Activated T-cell treated with anti-CD3 and anti-CD28 coated beads, Interleukin-2, amount 50 U/mL, for 72 hours (primary cell): Measurements from ENCODE around the gene KIF1B. TPM values are rescaled to one million over a fixed set of nuclear protein-coding genes. Genes with fewer than 3 reads are reported as not detected.
"Not testable (repeated sequence)": the region's sequence is repeated elsewhere in the genome, so short reads cannot be mapped to it uniquely, and the experiment has no call there.

Source experiments
- ATAC-seq, 2 donors: fragments of 150-1000 bp; cut with Tn5 transposase; replicated peaks in 1 of 2; 2 replicates each; pipeline ENCODE4 v1.10.0; 2021; ENCODE audit warnings: moderate library complexity in 2 of 2, mild to moderate bottlenecking in 1 of 2
- DNase-seq, 2 donors: peaks; one replicate each; pipeline ENCODE4 v3.0.0; 2021 to 2022; ENCODE audit warnings: mixed read lengths in 1 of 2
- H3K27ac Mint-ChIP-seq: one replicate; pipeline ENCODE4 v1.8.0; 2022; ENCODE audit warnings: mild to moderate bottlenecking, moderate library complexity, mixed read lengths
- H3K27me3 Mint-ChIP-seq: one replicate; pipeline ENCODE4 v1.8.0; 2022; ENCODE audit warnings: low read depth, mixed read lengths
- H3K36me3 Mint-ChIP-seq, 2 donors: one replicate each; pipeline ENCODE4 v1.8.0; 2022; ENCODE audit warnings: mixed read lengths in 2 of 2, mild to moderate bottlenecking in 1 of 2; ENCODE audit not compliant: insufficient read depth in 2 of 2
- H3K4me1 Mint-ChIP-seq: one replicate; pipeline ENCODE4 v1.8.0; 2022; ENCODE audit warnings: low read depth, mixed read lengths
- H3K4me3 Mint-ChIP-seq, 2 donors: one replicate each; pipeline ENCODE4 v1.8.0; 2022; ENCODE audit warnings: mild to moderate bottlenecking in 2 of 2, mixed read lengths in 2 of 2, moderate library complexity in 2 of 2
- H3K9me3 Mint-ChIP-seq, 2 donors: one replicate each; pipeline ENCODE4 v1.8.0; 2022; ENCODE audit warnings: mixed read lengths in 2 of 2
- total RNA-seq, 2 donors: library from RNA; stranded (reverse); gene quantifications; one replicate each; pipeline ENCODE4 v1.2.3, GENCODE V29; 2022

KIF1B gene
- total RNA-seq, 2 donors from 2014 or later = 12.5 to 16.6 TPM

GRCh38 chr1:10229903-10230302, 19.5 kb downstream of the KIF1B start:
- Mint-ChIP-seq H3K4me1 (peaks cover 5% of the 10 kb centered on the region), H3K9me3 (no peaks in the 10 kb centered on the region), H3K27me3 (no peaks in the 10 kb centered on the region), H3K4me3 (no peak overlapping the region), H3K27ac (peak overlapping the region; percentile 68), H3K36me3 (no peaks in the 10 kb centered on the region)
- DNase-seq (no peak), ATAC-seq (no peak)

- H3K4me3 Mint-ChIP-seq = no peak overlapping the region
- no peaks in the 10 kb centered on the region for H3K27me3 Mint-ChIP-seq
- H3K4me1 Mint-ChIP-seq = peaks cover 12% of the 10 kb centered on the region
- H3K27ac Mint-ChIP-seq = no peak overlapping the region
- DNase-seq (no peak), ATAC-seq (no peak)
- H3K36me3 Mint-ChIP-seq = no peaks in the 10 kb centered on the region
- no peaks in the 10 kb centered on the region for H3K9me3 Mint-ChIP-seq
Measured at GRCh38 chr1:10232163-10232562, 21.8 kb downstream of the KIF1B start.

- DNase-seq (no peak), ATAC-seq (peak in 1 of 2 donors; percentile 36)
- Mint-ChIP-seq H3K36me3 (no peaks in the 10 kb centered on the region), H3K4me1 (peaks cover 8% of the 10 kb centered on the region), H3K4me3 (peak overlapping the region in 1 of 2 donors; percentile 66), H3K9me3 (no peaks in the 10 kb centered on the region), H3K27me3 (no peaks in the 10 kb centered on the region), H3K27ac (peak overlapping the region; percentile 82)
Measured at GRCh38 chr1:10236405-10237156, 26.2 kb downstream of the KIF1B start.

DNA sequence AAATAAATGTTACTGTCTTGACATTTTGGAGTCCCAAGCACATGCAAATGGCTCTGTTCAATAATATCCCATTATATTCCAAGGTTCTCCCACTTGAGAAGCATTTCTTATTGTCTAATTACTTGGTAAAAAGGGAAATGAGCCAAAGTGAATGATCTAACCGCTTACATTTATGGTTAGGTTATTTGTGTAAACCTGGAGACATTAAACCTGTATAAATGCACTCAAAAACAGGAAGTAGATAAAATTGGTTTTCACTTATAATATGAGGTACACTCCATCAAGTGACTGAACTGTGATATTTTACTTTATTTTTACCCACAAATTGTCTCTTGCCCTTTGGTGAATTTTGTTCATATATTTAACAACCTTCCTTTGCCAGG, 26.8 kb downstream of the KIF1B start:
- H3K9me3 Mint-ChIP-seq = no peaks in the 10 kb centered on the region
- ATAC-seq = no peak
- H3K36me3 Mint-ChIP-seq = no peaks in the 10 kb centered on the region
- H3K4me1 Mint-ChIP-seq = peaks cover 8% of the 10 kb centered on the region
- H3K27ac Mint-ChIP-seq = no peak overlapping the region
- no peak overlapping the region for H3K4me3 Mint-ChIP-seq
- no peak for DNase-seq
- H3K27me3 Mint-ChIP-seq = no peaks in the 10 kb centered on the region

DNA sequence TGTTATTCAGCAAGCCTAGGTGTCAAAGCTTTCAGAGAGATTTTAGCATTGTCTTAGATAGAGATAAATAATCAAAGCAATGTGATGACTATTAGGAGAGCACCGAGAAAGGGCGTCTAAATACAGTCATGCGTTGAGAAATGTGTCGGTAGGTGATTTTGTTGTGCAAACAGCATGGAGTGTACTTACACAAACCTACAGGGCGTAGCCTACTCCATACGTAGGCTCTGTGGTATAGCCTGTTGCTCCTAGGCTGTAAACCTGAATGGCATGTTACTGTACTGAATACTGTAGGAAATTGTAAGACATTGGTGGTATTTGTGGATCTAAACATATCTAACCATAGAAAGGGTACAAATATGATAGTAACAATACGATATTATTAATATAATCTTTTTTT, 31.8 kb downstream of the KIF1B start:
- ATAC-seq (no peak), DNase-seq (no peak)
- H3K36me3 Mint-ChIP-seq = no peaks in the 10 kb centered on the region
- no peaks in the 10 kb centered on the region for H3K27me3 Mint-ChIP-seq
- H3K9me3 Mint-ChIP-seq = no peaks in the 10 kb centered on the region
- peaks cover 5% of the 10 kb centered on the region for H3K4me1 Mint-ChIP-seq
- no peak overlapping the region for H3K27ac Mint-ChIP-seq
- no peak overlapping the region for H3K4me3 Mint-ChIP-seq

- Mint-ChIP-seq H3K36me3 (no peaks in the 10 kb centered on the region), H3K4me3 (no peak overlapping the region), H3K27ac (peak overlapping the region; percentile 30), H3K4me1 (peaks cover 5% of the 10 kb centered on the region), H3K27me3 (no peaks in the 10 kb centered on the region), H3K9me3 (no peaks in the 10 kb centered on the region)
- peak in 1 of 2 donors; percentile 32 for ATAC-seq
- no peak for DNase-seq
Measured at GRCh38 chr1:10242811-10243210, 32.4 kb downstream of the KIF1B start.

DNA sequence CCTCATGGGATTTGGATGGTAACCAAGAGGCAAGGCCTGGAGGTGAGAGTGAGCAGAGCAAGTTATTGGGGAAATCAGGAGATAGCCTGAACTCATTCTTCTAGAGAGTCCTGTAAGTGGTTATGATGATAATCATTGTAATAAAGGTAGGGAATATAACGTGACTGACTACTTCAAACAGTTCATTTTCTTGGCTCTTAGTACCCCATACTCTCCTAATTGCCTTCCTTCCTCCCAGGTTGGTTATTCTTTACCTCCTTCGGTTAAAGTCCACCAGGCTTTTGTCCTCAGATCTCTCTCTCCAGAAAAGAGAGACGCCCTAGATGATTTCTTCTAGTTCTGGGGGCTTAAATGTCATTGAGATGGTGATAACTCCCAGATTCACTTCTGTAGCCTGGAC, 35.3 kb downstream of the KIF1B start:
- no peaks in the 10 kb centered on the region for H3K9me3 Mint-ChIP-seq
- no peaks in the 10 kb centered on the region for H3K27me3 Mint-ChIP-seq
- H3K4me1 Mint-ChIP-seq = peaks cover 5% of the 10 kb centered on the region
- no peak overlapping the region for H3K27ac Mint-ChIP-seq
- H3K4me3 Mint-ChIP-seq = no peak overlapping the region
- ATAC-seq (no peak), DNase-seq (no peak)
- H3K36me3 Mint-ChIP-seq = no peaks in the 10 kb centered on the region

DNA sequence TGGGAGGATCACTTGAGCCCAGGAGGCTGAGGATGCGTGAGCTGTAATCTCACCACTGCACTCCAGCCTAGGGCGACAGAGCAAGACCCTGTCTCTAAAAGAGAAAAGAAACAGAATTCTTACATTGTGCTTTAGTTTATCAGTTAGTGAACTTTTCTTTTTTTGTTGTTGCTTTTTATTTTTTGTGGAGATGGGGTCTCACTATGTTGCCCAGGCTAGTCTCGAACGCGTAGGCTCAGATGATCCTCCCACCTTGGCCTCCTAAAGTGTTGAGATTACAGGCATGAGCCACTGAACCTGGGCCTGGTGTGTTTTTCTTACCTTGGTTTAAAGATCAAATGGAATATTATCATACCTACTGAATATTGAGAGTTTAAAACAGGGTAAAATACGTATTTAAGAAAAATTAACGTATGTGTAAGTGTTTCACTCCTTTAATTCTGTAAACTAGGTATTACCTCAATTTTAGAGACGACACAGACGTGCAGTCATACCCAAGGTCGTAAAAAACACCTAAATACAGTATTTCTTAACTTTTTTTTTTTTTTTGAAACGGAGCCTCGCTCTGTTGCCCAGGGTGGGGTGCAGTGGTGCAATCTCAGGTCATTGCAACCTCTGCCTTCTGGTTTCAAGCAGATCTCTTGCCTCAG, 39.6 kb downstream of the KIF1B start:
- H3K9me3 Mint-ChIP-seq = no peaks in the 10 kb centered on the region
- H3K27ac Mint-ChIP-seq = no peak overlapping the region
- DNase-seq = no peak
- ATAC-seq = no peak
- H3K4me1 Mint-ChIP-seq = peaks cover 18% of the 10 kb centered on the region
- H3K27me3 Mint-ChIP-seq = no peaks in the 10 kb centered on the region
- no peak overlapping the region for H3K4me3 Mint-ChIP-seq
- H3K36me3 Mint-ChIP-seq = no peaks in the 10 kb centered on the region

- H3K27ac Mint-ChIP-seq = no peak overlapping the region
- ATAC-seq (no peak), DNase-seq (no peak)
- no peaks in the 10 kb centered on the region for H3K9me3 Mint-ChIP-seq
- H3K36me3 Mint-ChIP-seq = no peaks in the 10 kb centered on the region
- no peaks in the 10 kb centered on the region for H3K27me3 Mint-ChIP-seq
- H3K4me3 Mint-ChIP-seq = no peak overlapping the region
- H3K4me1 Mint-ChIP-seq = peaks cover 18% of the 10 kb centered on the region
Measured at GRCh38 chr1:10250663-10251062, 40.3 kb downstream of the KIF1B start.

DNA sequence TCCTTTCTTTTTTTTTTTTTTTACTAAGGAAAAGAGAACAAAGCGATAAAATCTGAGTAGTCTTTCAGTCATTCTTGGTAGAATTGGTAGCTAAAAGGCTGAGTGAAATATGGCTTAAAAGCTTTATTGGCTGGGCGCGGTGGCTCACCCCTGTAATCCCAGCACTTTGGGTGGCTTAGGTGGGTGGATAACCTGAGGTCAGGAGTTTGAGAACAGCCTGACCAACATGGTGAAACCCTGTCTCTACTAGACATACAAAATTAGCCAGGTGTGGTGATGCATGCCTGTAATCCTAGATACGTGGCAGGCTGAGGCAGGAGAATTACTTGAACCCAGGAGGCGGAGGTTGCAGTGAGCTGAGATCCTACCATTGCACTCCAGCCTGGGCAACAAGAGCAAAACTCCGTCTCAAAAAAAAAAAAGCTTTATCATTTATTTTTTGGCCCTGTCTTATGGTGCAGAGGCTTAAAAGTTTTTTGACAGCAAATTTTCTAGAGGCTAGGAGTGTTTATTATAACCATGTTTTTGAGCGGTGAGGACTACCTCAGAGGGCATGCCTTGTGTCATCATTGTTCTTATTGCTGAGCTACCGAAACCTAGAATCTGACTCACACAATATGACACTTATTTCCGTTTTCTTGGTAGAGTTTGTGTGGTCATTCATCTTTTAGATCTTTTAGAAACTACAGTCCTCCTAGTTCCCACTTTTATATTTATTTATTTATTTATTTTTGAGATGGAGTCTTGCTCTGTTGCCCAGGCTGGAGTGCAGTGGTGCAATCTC, 41.1 kb downstream of the KIF1B start:
- H3K27ac Mint-ChIP-seq, DNase-seq, H3K36me3 Mint-ChIP-seq, H3K9me3 Mint-ChIP-seq, H3K27me3 Mint-ChIP-seq, H3K4me3 Mint-ChIP-seq: not testable (repeated sequence)
- H3K4me1 Mint-ChIP-seq = peaks cover 18% of the 10 kb centered on the region
- peak; percentile 86 to 94 for ATAC-seq

GRCh38 chr1:10252508-10252907, 42.1 kb downstream of the KIF1B start:
- H3K36me3 Mint-ChIP-seq = no peaks in the 10 kb centered on the region
- H3K27ac Mint-ChIP-seq = no peak overlapping the region
- no peak for ATAC-seq
- no peak overlapping the region for H3K4me3 Mint-ChIP-seq
- DNase-seq = no peak
- H3K9me3 Mint-ChIP-seq = no peaks in the 10 kb centered on the region
- peaks cover 18% of the 10 kb centered on the region for H3K4me1 Mint-ChIP-seq
- H3K27me3 Mint-ChIP-seq = no peaks in the 10 kb centered on the region

DNA sequence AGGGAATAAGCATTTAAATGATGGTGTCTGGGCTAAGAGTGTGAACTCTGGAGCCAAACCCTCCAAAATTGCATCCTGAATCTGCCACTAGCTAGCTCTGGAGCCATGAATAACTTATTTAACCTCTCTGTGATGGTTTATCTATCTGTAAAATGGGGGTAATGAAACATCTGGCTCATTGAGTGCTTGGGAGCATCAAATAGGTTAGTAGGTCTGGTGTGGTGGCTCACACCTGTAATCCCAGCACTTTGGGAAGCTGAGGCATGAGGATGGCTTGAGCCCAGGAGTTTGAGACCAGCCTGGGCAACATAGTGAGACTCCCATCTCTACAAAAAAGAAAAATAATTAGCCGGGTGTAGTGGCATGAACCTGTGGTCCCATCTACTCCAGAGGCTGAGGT, 42.8 kb downstream of the KIF1B start:
- H3K27ac Mint-ChIP-seq = no peak overlapping the region
- peaks cover 18% of the 10 kb centered on the region for H3K4me1 Mint-ChIP-seq
- no peaks in the 10 kb centered on the region for H3K36me3 Mint-ChIP-seq
- DNase-seq = no peak
- H3K4me3 Mint-ChIP-seq = no peak overlapping the region
- H3K9me3 Mint-ChIP-seq = no peaks in the 10 kb centered on the region
- no peak for ATAC-seq
- H3K27me3 Mint-ChIP-seq = no peaks in the 10 kb centered on the region

- H3K9me3 Mint-ChIP-seq = no peaks in the 10 kb centered on the region
Measured at GRCh38 chr1:10253755-10254154, 43.4 kb downstream of the KIF1B start.

More at GRCh38 chr1:10253755-10254154, 43.4 kb downstream of the KIF1B start:
- Mint-ChIP-seq H3K4me3 (no peak overlapping the region), H3K36me3 (no peaks in the 10 kb centered on the region), H3K27ac (no peak overlapping the region), H3K27me3 (no peaks in the 10 kb centered on the region), H3K4me1 (peaks cover 18% of the 10 kb centered on the region)
- DNase-seq = no peak
- peak; percentile 7 to 44 for ATAC-seq
